Measurements from ENCODE around the gene GALNT2. TPM values are rescaled to one million over a fixed set of nuclear protein-coding genes. Genes with fewer than 3 reads are reported as not detected.

GALNT2 gene
- total and polyA plus RNA-seq, 10 of the 15 experiments (the other 5 are each of a cell fraction or from before 2014, with no cell fraction given) = 0.52 to 27.7 (median 16.3) TPM

GRCh38 chr1:230254265-230254664 is 187.2 kb downstream of the GALNT2 start (continued):
- TF ChIP-seq NFXL1 (IDR thresholded peaks at IDR 0.05; ENCODE audit: borderline replicate concordance) = no peak
- no peak for TF ChIP-seq NBN (IDR thresholded peaks at IDR 0.05)

- no peaks in the 10 kb centered on the region for H4K20me1 ChIP-seq (ENCODE audit: control insufficient read depth, insufficient read depth)
- intact Hi-C loops (cut with micrococcal nuclease; ENCODE audit: unreplicated experiment) = no loop called here
- no peak for TF ChIP-seq NFXL1 (IDR thresholded peaks at IDR 0.05; ENCODE audit: borderline replicate concordance)
- no peak for TF ChIP-seq SMARCA5 (IDR thresholded peaks at IDR 0.05)
- TF ChIP-seq IRF3 (IDR thresholded peaks at IDR 0.05) = no peak
- no peak for TF ChIP-seq ZNF207 (IDR thresholded peaks at IDR 0.05; ENCODE audit: borderline replicate concordance)
- no peak for TF ChIP-seq KLF5 (IDR thresholded peaks at IDR 0.05; ENCODE audit: partially characterized antibody)
- no peak for TF ChIP-seq EZH2 (IDR thresholded peaks at IDR 0.05; ENCODE audit: borderline replicate concordance, control insufficient read depth, low read depth, low read length)
- TF ChIP-seq FOXM1 (IDR thresholded peaks at IDR 0.05; ENCODE audit: low read depth, low read length) = no peak
- no peak for TF ChIP-seq ETV6 (conservative IDR thresholded peaks at IDR 0.05 in 1 of 2, IDR thresholded peaks at IDR 0.05 in 1 of 2; ENCODE audit: borderline replicate concordance in 1 of 2, low read depth in 1 of 2)
- TF ChIP-seq CTCF (IDR thresholded peaks at IDR 0.05 in 2 of 3, conservative IDR thresholded peaks at IDR 0.05 in 1 of 3; ENCODE audit: control insufficient read depth in 2 of 3, extremely low read depth in 1 of 3, insufficient read depth in 1 of 3, low read depth in 3 of 3, low read length in 3 of 3) = no peak
- TF ChIP-seq BMI1 (IDR thresholded peaks at IDR 0.05; ENCODE audit: borderline replicate concordance) = no peak
- TF ChIP-seq ATF7 (IDR thresholded peaks at IDR 0.05; ENCODE audit: low read depth) = no peak
- no peak for TF ChIP-seq HSF1 (IDR thresholded peaks at IDR 0.05; ENCODE audit: low read depth, low read length)
- TF ChIP-seq NFYB (IDR thresholded peaks at IDR 0.05; ENCODE audit: insufficient read depth, low read depth, low read length) = no peak
- no peak for TF ChIP-seq SPI1 (IDR thresholded peaks at IDR 0.05; ENCODE audit: borderline replicate concordance, insufficient read depth, low read depth, low read length)
- TF ChIP-seq DPF2 (IDR thresholded peaks at IDR 0.05) = no peak
- TF ChIP-seq RBBP5 (conservative IDR thresholded peaks at IDR 0.05) = no peak
- no peak for TF ChIP-seq MEF2B (IDR thresholded peaks at IDR 0.05; ENCODE audit: partially characterized antibody, poor library complexity, severe bottlenecking)
- H3K4me3 ChIP-seq = no peak overlapping the region
- in situ Hi-C loops (cut with MboI) = no loop called here
- FAIRE-seq (no peak), ATAC-seq (no peak), DNase-seq (ENCODE audit: low read depth, low spot score) (no peak)
- ChIA-PET SMC1A (ENCODE audit: uncharacterized antibody, unreplicated experiment) (no interaction called here), POLR2A (no interaction called here), CTCF (no interaction called here), RAD21 (ENCODE audit: unreplicated experiment) (no interaction called here)
- no peak overlapping the region for H2AFZ ChIP-seq (ENCODE audit: control insufficient read depth, low read depth, low read length)
- no peak overlapping the region for H3K4me2 ChIP-seq (ENCODE audit: control insufficient read depth, insufficient read depth)
- no peak overlapping the region for H3K27ac ChIP-seq (ENCODE audit: control insufficient read depth, insufficient read depth)
- peaks cover 3 to 11% of the 10 kb centered on the region in 2 experiments for H3K36me3 ChIP-seq (ENCODE audit: control insufficient read depth in 2 of 2, insufficient read depth in 2 of 2, low read length in 1 of 2)
- 98% methylated on average over 15 of the region's 15 CpGs for WGBS (ENCODE audit: insufficient coverage, insufficient replicate concordance, low lambda C conversion rate, missing lambda C conversion rate)
- no TSS peak for BruUV-seq (replicated peaks)
- H3K27me3 ChIP-seq (replicated peaks in 1 of 2; ENCODE audit: control insufficient read depth in 2 of 2, insufficient read depth in 2 of 2, low read length in 1 of 2) = no peaks in the 10 kb centered on the region
- no peak overlapping the region for H3K9ac ChIP-seq (ENCODE audit: control insufficient read depth, insufficient read depth, low read length)
- peaks cover 4% of the 10 kb centered on the region; the same call in 1 of the 2 replicates for H3K4me1 ChIP-seq (ENCODE audit: control insufficient read depth, insufficient read depth, low read length)
- no peaks in the 10 kb centered on the region for H3K9me3 ChIP-seq (replicated peaks; ENCODE audit: control insufficient read depth, insufficient read depth, low read length)
- H3K79me2 ChIP-seq (ENCODE audit: control insufficient read depth, insufficient read depth, low read length) = no peaks in the 10 kb centered on the region
These were observed 188.1 kb downstream of the GALNT2 start for GRCh38 chr1:230255116-230255515.
